NCI-H2227 treated with DMSO at 0.1 percent for 48 hours (cell line): Measurements from ENCODE around the gene MYCN.
"Not testable (repeated sequence)": the region's sequence is repeated elsewhere in the genome, so short reads cannot be mapped to it uniquely, and the experiment has no call there.

Experiments used
- DNase-seq: peaks from one replicate; lab custom pipeline; 2025; lab: John Stamatoyannopoulos, UW

Gene MYCN

DNA sequence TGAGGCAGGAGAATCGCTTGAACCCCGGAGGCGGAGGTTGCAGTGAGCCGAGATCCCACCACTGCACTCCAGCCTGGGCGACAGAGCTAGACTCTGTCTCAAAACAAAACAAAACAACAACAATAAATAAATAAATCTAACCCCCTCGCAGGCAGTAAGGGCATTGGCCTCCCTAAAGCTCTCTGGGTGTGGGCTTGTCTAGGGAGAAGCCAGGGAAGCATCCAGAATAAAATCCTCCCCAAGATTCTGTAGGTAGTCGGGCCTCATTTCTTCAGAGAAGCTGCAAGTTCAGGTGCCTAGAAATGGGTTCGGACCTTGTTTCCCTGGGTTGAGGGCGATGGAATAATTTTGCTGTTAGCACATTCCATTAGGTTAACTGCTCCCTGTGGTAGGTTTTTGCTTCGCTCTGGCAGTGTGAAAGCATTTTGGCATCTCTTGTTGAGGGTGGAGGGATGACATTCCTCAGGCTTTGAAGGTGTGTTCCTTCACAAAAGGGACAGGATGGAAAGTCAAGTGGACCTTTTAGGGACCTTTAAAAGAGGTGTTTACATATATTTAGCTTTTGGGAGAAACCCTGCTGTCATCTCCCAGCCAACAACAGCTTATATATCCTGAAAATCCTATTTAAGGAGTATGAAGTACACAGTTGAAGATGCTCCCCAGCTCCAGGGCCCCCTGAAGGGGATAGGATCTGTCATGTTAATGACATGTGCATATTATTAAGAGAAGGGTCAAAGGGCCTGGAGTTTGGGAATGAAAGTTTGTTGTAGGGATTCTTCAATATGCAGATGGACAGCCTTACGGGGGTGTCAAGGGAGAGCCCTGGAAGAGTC is 17.7 kb downstream of the MYCN start:
- DNase-seq, result no peak

DNA sequence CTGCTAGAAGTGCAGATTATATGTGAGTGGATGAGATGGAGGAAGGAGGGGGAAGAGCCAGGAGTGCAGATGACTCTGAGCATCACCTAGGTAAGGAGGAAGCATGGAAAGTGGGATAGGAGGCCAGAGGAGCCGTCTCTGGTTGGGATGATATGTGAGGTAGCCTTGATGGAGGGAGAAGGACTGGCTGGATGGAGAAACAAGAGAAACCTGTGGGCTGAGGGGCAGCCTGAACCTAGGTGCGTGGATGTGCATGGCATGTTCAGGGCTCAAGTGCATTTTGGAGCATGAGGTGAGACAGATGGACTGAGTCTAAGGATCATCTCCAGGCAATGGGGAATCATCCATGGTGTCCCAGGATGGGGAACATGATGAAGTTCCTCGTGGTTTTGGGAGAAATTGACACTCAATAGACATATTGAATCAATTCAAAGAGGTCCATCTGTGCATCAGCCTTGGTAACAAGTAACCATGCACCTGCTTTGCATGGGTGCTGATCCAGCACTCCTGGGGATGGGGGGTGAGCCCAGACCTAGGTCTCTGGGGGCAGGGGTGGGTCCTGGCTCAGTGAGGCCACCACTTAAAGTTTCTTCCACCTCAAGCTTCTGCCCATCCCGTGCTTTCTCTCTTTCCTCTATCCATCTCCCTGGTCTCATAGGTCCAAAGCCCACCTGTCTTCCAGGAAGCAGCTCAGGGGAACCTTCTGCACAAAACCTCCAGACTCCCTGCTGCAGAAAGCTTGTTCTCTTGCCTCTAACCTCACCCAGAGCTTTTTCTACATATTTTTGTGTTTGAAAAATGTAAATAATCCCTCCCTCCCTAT is 19.2 kb downstream of the MYCN start:
- no peak for DNase-seq

DNA sequence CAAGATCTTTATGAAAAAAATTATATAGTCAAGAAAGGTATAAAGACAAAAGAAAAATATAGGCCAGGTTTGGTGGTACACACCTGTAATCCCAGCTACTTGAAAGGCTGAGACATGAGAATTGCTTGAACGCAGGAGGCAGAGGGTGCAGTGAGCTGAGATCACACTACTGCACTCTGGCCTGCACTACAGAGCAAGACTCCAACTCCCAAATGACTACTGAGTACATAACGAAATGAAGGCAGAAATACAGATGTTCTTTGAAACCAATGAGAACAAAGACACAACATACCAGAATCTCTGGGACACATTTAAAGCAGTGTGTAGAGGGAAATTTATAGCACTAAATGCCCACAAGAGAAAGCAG is 19.8 kb downstream of the MYCN start:
- not testable (repeated sequence) for DNase-seq

GRCh38 chr2:15963109-15963976 is 23.0 kb downstream of the MYCN start:
- DNase-seq, result not testable (repeated sequence)

DNA sequence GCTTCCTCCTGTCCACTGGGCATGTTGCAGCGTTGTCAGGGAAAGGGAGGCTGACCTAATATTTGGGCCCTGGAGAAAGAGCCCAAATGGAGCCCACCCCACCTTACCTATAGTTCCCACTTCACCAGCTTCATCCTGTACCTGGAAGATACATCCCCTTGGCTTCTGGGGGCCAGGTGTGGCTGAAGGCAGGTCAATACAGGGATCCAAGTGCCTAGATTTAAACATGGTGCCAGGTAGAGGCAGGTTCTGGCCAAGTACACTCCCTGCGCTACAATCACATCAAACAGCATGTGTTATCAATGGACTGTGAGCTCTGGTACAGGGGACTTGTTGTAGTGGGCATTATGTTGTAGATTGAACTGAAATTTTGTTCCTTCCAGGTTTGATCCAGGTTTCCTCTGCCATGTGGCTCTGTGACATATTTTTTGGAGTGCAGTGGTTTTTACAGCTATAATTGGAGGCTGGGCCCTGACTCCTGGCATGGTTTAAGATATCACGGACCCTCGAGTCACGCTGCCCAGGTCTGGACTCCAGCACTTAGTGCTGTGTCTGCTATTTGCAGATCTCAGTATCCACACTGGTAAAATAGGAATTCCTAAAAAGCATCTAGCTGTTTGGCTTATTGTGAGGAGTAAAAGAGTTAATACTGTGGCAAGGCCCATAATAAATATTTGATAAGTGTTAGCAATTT is 23.8 kb downstream of the MYCN start:
- DNase-seq, result no peak

DNA sequence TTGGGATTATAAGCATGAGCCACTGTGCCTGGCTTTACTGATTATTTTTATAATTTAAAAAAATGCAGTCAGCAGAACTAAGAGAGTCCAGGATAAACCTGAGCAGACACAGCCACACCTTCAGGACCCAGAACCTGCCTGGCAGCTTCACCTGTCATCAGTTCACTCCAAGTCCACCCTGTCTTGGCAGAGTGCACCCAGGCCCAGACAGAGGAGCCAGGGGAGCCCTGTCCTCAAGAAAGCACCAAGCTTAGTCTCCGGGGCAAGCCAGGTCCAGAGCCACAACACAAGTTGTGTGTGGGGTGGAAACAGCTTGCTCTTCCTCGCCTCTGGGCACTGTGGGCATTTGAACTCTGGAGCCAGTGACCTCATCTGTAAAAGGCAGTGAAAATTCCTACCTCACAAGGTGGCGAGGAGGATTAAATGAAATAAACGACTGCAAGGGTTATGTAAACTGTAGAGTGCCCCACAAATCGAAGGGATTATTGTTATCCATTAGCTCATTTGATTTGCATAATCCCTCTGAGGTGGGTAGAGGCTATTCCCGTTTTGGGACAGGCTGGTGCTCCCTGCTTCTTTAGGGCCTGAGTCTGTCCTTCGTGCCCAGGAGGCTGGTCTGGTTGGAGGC is 24.7 kb downstream of the MYCN start:
- DNase-seq, result no peak

DNA sequence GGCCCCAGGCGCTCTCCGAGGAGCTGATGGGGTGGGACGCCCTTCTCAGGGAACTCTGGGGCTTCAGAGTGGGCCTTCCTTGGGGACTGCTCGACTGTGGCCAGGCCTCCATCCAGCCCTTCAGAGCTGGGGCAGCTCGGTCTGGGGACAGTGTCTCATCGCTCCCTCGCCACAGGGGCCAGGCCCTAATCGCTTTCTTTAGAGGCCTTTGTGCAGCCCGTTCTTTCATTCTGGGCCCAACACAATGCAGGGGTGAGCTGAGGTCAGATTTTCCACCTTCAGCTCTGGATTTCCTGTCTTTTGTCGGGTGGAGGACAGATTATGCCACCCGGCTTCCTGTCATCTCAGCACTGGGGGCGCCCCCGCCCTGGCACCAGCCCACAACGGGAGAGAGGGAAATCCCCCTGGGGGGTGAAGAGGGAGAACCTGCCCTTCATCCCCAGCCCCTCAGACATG is 25.2 kb downstream of the MYCN start:
- DNase-seq, result no peak

DNA sequence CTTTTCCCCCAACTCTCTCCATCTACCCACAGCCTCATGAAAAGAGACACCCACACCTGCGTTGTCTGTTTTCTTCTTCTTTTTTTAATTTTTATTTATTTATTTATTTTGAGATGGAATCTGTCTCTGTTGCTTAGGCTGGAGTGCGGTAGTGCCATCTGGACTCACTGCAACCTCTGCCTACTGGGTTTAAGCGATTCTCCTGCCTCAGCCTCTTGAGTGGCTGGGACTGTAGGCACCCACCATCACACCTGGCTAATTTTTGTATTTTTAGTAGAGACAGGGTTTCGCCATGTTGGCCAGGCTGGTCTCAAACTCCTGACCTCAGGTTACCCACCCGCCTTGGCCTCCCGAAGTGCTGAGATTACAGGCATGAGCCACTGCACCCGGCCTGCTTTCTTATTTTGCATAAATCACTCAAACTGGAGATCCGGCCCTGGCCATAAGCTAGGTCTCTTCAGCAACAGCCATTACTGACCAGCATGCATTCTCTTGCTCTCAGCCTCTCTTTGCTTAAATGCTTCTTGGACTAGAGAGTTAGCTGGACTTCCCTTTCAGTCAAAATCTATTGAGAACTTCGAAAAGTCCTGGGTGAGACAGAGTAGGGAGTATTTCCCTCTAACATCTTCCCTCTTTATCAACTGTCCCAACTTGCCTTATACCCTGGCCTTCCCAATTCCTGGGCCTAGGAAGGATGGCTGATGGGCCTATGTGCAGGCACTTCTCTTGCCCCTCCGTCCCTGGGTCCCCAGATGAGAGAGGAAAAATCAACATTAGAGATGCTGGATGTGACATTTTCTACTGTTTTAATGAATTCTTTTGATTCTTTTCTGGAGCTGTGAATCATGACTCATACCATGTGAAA is 27.3 kb downstream of the MYCN start:
- no peak for DNase-seq

DNA sequence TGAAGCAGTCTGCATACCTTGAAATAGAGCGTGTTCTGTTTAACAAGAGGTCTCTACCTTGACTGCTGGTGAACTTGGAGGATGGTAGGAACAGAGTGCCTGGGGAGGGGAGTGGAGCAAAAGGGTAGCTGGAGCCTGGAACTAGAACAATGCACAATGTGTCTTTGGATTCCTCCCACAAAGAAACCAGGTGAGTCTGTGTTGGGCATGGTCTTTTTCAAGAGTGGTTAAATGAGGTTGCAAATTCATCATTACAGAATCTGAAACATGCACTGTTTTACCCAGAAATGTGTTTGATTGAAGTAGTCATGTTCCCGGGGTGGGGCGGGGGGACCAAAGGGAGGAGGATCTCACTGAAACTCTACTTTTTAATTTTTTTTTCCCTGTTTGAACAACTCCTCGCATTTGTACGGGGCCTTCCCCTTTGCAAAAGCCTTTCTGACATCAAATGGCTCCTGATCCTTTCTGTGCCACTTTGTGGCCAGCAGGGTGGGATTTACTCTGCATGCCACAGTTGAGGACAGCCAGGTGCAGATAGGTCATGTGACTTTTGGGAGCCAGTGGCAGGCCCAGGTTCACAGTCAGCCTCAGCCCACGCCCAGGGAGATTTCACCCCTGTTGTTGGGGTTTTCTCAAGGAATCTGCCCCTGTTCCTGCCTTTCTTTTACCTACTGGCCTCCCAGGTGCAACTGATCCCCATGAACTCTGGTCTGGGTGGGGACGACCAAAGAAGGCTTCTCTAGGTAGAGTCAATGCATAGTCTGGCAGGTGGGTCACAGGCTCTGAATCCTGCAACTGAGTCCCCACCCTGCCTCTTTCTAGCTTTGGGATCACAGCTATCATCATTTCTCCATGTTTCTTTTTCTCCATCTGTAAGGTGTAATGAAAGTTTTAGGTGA is 28.2 kb downstream of the MYCN start:
- no peak for DNase-seq

- no peak for DNase-seq
These were observed 28.9 kb downstream of the MYCN start for GRCh38 chr2:15969214-15969613.

- no peak for DNase-seq
These were observed 30.4 kb downstream of the MYCN start for GRCh38 chr2:15970701-15971100.

GRCh38 chr2:15971351-15971750 is 31.0 kb downstream of the MYCN start:
- no peak for DNase-seq

DNA sequence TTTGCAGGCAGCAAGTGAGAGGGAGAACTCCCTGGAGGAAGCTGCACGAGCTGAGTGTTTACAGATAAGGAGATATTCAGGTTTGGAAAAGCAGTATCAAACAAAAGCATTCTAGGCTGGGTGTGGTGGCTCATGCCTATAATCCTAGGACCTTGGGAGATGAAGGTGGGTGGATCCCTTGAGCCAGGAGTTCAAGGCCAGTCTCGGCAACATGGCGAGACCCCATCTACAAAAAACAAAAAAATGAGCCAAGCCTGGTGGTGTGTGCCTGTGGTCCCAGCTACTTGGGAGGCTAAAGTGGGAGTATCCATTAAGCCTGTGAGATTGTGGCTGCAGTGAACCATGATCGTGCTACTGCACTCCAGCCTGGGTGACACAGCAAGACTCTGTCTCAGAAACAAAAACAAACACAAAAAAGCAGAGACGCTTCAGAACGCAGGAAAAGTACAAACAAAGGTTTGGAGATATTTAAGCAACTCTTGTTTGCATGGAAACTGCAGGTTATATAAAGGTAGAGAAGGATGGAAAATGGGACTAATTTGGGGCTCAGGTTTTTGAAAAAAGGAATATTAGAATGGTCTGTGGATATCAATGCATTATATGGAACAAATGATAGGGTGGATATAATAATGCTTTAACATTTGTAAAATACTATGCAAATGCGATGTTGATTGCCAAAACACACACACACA is 31.6 kb downstream of the MYCN start:
- no peak for DNase-seq

DNA sequence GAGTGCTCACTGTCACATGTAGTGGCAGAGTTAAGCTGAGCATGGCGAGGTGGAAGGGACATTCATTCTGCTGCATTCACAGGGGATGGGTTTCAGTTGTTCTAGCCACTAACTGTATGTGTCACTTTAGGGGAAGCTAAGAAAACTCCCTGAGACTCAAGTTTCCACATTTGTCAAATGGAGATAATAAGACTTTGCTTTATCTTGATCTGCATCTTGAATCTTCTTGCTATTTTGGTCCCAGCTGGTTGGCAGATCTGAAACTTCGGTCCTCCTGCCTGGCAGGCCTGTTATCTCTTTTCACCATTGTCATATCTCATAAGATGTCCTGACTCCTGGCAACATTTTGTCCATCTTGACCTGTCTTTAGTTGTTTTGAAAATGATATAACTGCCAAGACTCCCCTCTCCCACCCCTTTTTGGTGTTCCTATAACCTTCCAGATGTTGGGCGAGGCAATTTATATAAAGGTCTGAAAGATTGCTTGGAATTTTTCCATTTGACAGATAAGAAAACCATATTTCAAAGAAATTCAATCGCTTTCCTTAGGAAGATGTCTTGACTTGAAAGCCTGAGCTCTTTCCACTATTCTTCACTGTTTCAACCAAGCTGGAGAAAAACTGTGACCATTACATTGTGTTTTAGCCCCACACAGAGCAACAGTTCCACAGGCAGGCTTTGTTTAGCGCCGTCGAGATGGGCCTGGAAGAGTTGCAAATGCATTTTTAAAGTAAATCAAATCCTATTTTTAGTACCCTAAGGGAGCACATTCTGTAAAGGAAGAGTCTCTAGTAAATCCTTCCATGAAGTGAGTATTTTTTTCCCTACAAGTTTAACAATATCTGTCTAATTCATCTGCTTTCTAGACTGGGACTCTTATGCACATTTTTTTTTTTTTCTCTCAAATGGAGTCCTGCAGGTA is 33.4 kb downstream of the MYCN start:
- no peak for DNase-seq

- DNase-seq, result no peak
These were observed 34.4 kb downstream of the MYCN start for GRCh38 chr2:15974565-15975260.

DNA sequence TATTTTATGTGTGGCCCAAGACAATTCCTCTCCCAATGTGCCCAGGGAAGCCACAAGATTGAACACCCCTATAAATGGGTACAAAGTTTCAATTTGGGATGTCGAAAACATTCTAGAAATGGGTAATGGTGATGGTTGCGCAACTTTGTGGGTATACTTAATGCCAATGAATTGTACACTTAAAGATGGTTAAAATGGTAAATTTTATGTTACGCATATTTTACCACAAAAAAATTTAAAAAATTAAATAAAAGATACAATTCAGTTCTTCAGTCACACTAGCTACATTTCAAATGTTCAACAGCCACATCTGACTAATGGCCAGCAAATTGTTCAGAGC is 34.9 kb downstream of the MYCN start:
- no peak for DNase-seq

GRCh38 chr2:15975676-15976075 is 35.3 kb downstream of the MYCN start:
- no peak for DNase-seq
